ENCODE measurements around the gene RPS4Y1.
"Not testable (repeated sequence)": the region's sequence is repeated elsewhere in the genome, so short reads cannot be mapped to it uniquely, and the experiment has no call there.

Gene RPS4Y1

DNA sequence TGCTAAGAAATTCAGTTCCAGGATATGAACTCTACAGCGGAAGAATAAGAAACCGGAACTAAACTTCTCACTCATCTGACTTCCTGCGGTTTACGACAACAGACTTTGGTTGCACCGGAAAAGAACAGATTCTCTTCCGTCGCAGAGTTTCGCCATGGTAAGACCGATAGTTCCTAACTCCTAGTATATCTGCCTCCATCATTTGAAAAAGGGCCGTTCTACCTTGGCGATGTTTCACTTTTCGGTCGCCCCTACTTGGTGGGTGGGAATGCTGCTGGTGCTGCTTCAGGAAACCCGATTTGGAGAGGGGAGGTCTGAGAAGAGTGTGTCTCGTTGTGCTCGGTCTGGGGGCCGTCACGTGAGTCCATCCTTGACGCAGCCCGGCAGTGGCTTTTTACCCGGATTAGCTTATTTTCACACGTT, at the start of gene RPS4Y1:
Gene RPS4Y1, plus strand, starts transcription at position 132 of the 423 bp plus-strand sequence. Its CDS starts 23 bp downstream, at position 155.
- no peak within 1 kb of the TSS for H3K27ac ChIP-seq
- no peak for TF ChIP-seq ZFX (IDR thresholded peaks at IDR 0.05)
- TF ChIP-seq, protein P1, sequence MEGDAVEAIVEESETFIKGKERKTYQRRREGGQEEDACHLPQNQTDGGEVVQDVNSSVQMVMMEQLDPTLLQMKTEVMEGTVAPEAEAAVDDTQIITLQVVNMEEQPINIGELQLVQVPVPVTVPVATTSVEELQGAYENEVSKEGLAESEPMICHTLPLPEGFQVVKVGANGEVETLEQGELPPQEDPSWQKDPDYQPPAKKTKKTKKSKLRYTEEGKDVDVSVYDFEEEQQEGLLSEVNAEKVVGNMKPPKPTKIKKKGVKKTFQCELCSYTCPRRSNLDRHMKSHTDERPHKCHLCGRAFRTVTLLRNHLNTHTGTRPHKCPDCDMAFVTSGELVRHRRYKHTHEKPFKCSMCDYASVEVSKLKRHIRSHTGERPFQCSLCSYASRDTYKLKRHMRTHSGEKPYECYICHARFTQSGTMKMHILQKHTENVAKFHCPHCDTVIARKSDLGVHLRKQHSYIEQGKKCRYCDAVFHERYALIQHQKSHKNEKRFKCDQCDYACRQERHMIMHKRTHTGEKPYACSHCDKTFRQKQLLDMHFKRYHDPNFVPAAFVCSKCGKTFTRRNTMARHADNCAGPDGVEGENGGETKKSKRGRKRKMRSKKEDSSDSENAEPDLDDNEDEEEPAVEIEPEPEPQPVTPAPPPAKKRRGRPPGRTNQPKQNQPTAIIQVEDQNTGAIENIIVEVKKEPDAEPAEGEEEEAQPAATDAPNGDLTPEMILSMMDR (conservative IDR thresholded peaks at IDR 0.05) = no peak

DNA sequence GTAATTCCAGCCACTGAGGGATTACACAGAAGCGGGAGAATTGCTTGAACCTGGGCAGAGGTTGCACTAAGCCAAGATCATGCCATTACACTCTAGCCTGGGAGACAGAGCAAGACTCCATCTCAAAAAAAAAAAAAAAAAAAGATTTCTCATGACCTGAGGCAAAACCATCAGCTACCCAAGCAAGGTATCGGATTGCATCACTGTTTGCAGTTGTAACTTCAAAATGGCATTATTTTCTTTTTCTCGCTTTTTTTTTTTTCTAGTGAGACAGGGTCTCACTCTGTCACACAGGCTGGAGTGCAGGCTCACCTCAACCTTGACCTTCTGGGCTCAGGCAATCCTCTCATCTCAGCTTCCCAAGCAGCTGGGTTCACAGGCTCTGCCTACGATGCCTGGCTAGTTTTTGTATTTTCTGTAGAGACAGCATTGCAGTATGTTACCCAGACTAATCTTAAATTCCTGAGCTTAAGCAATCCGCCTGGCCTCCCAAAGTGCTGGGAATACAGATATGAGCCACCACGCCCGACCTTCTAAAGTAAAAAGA, 44.4 kb upstream of the RPS4Y1 start:
- no peak overlapping the region for H3K27ac ChIP-seq

DNA sequence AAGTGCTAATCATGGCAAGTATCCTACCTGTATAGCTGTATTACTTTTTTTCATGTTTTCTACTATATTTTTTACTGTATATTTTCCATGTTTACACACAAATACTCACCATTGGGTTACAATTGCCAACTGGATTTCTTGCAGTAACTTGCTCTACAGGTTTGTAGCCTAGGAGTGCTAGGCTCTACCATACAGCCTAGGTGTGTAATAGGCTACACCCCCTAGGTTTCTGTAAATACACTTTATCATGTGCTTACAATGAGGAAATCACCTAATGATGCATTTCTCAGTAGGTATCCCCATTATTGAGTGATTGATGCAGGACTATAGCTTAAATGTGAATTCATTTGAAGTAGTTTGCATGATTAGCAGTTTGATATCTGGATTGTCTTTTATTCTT, 43.4 kb upstream of the RPS4Y1 start:
- no peak overlapping the region for H3K27ac ChIP-seq
- no peak for TF ChIP-seq ZFX (IDR thresholded peaks at IDR 0.05)
- TF ChIP-seq, protein P1 (conservative IDR thresholded peaks at IDR 0.05) = no peak

More for the DNA sequence above, 44.4 kb upstream of the RPS4Y1 start:
- TF ChIP-seq, protein P1 (conservative IDR thresholded peaks at IDR 0.05) = no peak
- TF ChIP-seq ZFX (IDR thresholded peaks at IDR 0.05) = no peak

DNA sequence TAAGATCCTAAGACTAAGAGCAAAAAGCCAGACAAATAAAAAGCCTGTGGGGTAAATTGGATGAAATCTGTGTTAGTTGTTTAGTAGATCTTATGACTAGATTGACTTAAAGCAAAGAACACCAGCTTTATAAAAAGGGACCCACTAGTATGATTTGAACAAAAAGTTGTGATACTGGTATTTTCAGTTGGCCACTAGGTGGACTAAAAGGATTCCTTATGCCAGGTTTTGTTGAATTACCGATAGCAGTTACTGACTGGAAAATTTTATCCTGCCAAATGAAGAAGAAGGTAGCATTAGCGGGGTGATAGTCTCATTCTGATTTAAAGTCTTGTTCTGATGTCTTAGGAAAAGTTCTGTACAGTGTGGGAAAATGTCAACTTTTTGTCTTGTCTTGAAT, 41.2 kb upstream of the RPS4Y1 start:
- H3K27ac ChIP-seq = no peak overlapping the region
- TF ChIP-seq, protein P1 (conservative IDR thresholded peaks at IDR 0.05) = no peak
- no peak for TF ChIP-seq ZFX (IDR thresholded peaks at IDR 0.05)

DNA sequence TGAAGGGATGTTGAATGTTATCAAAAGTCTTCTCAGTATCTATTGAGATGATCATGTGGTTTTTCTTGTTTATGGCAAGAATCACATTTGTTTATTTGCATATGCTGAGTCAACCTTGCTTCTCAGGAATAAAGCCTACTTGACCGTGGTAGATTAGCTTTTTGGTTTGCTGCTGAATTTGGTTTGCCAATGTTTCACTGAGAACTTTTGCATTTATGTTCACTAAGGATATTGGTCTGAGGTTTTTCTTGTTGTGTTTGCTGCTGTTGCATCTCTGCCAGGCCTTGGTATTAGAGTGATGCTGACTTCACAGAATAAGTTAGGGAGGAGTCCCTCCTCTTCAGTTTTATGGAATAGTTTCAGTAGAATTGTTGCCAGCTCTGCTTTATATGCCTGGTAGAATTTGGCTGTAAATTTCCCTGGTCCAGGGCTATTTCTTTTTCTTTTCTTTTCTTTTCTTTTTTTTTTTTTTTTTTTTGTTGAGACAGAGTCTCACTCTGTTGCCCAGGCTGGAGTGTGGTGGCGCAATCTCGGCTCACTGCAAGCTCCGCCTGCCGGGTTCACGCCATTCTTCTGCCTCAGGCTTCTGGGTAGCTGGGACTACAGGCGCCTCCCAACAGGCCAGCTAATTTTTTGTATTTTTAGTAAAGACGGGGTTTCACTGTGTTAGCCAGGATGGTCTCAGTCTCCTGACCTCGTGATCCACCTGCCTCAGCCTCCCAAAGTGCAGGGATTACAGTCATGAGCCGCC, 24.1 kb upstream of the RPS4Y1 start:
- not testable (repeated sequence) for H3K27ac ChIP-seq

DNA sequence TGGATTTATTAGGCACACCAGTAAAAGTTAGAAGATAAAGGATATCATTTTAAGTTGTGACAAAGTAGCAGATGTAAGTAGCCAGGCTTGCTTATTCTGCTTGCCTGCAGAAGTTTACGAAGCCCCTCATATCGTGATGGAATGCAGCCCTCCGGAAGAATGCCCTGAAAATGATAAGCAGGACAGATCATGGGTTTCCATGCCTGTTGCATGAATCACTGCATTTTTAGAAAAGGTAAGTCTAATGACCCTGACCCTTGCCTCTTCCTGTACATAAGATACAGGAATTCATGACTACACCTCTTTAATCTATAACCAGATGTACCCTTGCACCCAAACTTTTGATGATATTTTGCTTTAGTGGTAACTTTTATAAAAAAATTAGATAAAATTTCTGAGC, 16.9 kb upstream of the RPS4Y1 start:
- H3K27ac ChIP-seq = no peak overlapping the region
- TF ChIP-seq, protein P1 (conservative IDR thresholded peaks at IDR 0.05) = no peak
- TF ChIP-seq ZFX (IDR thresholded peaks at IDR 0.05) = no peak

DNA sequence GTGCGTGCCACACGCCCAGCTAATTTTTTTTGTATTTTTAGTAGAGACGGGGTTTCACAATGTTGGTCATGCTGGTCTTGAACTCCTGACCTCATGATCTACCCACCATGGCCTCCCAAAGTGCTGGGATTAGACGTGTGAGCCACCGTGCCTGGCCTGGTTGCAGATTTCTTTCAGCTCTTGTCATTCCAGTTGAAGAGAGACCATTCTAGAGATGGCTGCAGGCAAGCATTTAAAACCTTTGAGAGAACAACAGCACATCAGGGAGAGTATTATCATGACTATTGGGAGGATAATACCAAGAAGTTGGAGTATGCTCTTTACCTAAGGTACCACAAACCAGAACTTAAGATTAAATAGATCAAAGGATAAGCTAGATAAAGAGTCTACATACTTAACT, 12.9 kb upstream of the RPS4Y1 start:
- no peak overlapping the region for H3K27ac ChIP-seq
- TF ChIP-seq ZFX (IDR thresholded peaks at IDR 0.05) = no peak
- TF ChIP-seq, protein P1 (conservative IDR thresholded peaks at IDR 0.05) = no peak

DNA sequence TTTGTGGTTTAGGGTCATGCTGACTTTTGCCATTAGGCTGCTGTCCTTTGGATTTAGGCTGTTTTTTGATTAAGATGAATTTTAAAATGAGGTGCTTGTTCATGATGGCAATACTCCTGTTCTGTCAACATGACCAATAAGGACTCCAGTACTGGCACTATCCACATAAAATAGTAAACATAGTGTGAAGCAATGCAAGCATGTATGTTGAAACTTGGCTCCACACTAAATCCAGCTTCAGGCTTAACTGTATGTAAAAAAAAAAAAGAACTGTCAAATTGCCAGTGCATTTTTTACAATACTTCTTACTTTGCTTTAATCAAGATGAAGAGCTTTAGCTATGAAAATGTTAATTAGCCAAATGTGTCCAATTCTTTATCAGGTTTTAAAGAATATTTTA, 6.2 kb upstream of the RPS4Y1 start:
- TF ChIP-seq, protein P1 (conservative IDR thresholded peaks at IDR 0.05) = no peak
- TF ChIP-seq ZFX (IDR thresholded peaks at IDR 0.05) = no peak
- no peak overlapping the region for H3K27ac ChIP-seq
